ENCODE measurements around the gene RNU2-1. TPM values are rescaled to one million over a fixed set of nuclear protein-coding genes. Genes with fewer than 3 reads are reported as not detected.
A peak's percentile ranks its signal among the peaks of the same experiment; 100 is the strongest.

The RNU2-1 gene
- total and polyA plus RNA-seq, 2 of the 13 experiments (the other 11 are each of a cell fraction or from before 2014, with no cell fraction given), result not detected

DNA sequence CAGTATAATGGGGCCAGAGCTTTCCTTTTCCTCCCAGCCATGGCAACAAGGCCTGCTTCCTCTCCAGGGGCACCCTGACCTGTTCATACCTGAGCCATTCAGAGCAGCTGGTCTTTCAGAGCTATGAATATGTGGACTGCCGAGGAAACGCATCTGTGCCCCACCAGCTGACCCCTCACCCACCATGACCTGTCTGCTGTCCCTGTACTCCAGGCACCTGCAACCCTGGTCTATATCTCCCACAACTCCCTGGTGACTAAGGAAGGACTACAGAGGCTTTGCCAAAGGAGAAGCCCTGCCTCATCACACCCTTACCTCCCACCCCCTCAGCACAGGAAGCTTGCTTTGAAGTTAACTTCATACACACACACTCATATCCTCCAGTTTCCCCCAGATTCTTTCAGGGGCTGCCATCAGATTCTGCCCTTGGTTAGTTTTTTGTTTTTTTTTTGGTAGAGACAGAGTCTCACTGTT is 16.1 kb downstream of the RNU2-1 start (continued):
- TF ChIP-seq SRSF9 (IDR thresholded peaks at IDR 0.05; ENCODE audit: borderline replicate concordance, insufficient read depth, low read depth, low read length, poor library complexity, severe bottlenecking), result no peak
- TF ChIP-seq GLI4 (CRISPR knock-in tag; IDR thresholded peaks at IDR 0.05; ENCODE audit: borderline replicate concordance), result 0 out of 2 replicates have a peak, but pooled peaks have one; percentile 10
- TF ChIP-seq ZNF451 (CRISPR knock-in tag; IDR thresholded peaks at IDR 0.05), result 0 out of 2 replicates have a peak, but pooled peaks have one; percentile 30
- no peak for TF ChIP-seq HOXA3 (CRISPR knock-in tag; IDR thresholded peaks at IDR 0.05)
- TF ChIP-seq, protein P1, sequence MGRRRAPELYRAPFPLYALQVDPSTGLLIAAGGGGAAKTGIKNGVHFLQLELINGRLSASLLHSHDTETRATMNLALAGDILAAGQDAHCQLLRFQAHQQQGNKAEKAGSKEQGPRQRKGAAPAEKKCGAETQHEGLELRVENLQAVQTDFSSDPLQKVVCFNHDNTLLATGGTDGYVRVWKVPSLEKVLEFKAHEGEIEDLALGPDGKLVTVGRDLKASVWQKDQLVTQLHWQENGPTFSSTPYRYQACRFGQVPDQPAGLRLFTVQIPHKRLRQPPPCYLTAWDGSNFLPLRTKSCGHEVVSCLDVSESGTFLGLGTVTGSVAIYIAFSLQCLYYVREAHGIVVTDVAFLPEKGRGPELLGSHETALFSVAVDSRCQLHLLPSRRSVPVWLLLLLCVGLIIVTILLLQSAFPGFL (CRISPR knock-in tag; IDR thresholded peaks at IDR 0.05), result no peak
- 0 out of 2 replicates have a peak, but pooled peaks have one; percentile 0 for TF ChIP-seq ZNF350 (CRISPR knock-in tag; IDR thresholded peaks at IDR 0.05; ENCODE audit: borderline replicate concordance, low read depth)
- TF ChIP-seq HNRNPL (IDR thresholded peaks at IDR 0.05; ENCODE audit: low read depth, low read length), result no peak
- TF ChIP-seq IKZF4 (CRISPR knock-in tag; IDR thresholded peaks at IDR 0.05; ENCODE audit: borderline replicate concordance, low read depth, not compliant biosample characterization), result no peak
- TF ChIP-seq, protein P2, sequence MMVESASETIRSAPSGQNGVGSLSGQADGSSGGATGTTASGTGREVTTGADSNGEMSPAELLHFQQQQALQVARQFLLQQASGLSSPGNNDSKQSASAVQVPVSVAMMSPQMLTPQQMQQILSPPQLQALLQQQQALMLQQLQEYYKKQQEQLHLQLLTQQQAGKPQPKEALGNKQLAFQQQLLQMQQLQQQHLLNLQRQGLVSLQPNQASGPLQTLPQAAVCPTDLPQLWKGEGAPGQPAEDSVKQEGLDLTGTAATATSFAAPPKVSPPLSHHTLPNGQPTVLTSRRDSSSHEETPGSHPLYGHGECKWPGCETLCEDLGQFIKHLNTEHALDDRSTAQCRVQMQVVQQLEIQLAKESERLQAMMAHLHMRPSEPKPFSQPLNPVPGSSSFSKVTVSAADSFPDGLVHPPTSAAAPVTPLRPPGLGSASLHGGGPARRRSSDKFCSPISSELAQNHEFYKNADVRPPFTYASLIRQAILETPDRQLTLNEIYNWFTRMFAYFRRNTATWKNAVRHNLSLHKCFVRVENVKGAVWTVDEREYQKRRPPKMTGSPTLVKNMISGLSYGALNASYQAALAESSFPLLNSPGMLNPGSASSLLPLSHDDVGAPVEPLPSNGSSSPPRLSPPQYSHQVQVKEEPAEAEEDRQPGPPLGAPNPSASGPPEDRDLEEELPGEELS (CRISPR knock-in tag; IDR thresholded peaks at IDR 0.05), result no peak
- no peak for TF ChIP-seq KLF6 (CRISPR knock-in tag; IDR thresholded peaks at IDR 0.05)
- TF ChIP-seq SNAPC2 (CRISPR knock-in tag; IDR thresholded peaks at IDR 0.05), result no peak
- no peak for TF ChIP-seq NFE2L1 (CRISPR knock-in tag; IDR thresholded peaks at IDR 0.05; ENCODE audit: borderline replicate concordance)
- TF ChIP-seq ETV6 (CRISPR knock-in tag; conservative IDR thresholded peaks at IDR 0.05), result peak; percentile 61; the same call in 1 of the 2 replicates
- no peak for TF ChIP-seq NFKBIZ (CRISPR knock-in tag; IDR thresholded peaks at IDR 0.05)
- TF ChIP-seq ZSCAN29 (CRISPR knock-in tag; conservative IDR thresholded peaks at IDR 0.05), result 0 out of 2 replicates have a peak, but pooled peaks have one; percentile 7
- TF ChIP-seq ZNF616 (CRISPR knock-in tag; IDR thresholded peaks at IDR 0.05; ENCODE audit: low read depth), result 0 out of 2 replicates have a peak, but pooled peaks have one; percentile 38
- TF ChIP-seq ZNF558 (CRISPR knock-in tag; IDR thresholded peaks at IDR 0.05; ENCODE audit: borderline replicate concordance), result 0 out of 2 replicates have a peak, but pooled peaks have one; percentile 45
- TF ChIP-seq DMAP1 (CRISPR knock-in tag; IDR thresholded peaks at IDR 0.05), result no peak
- no peak for TF ChIP-seq ZNF124 (CRISPR knock-in tag; IDR thresholded peaks at IDR 0.05)
- TF ChIP-seq ZNF678 (CRISPR knock-in tag; IDR thresholded peaks at IDR 0.05), result peak; percentile 13; the same call in 1 of the 2 replicates
- 0 out of 2 replicates have a peak, but pooled peaks have one; percentile 24 for TF ChIP-seq ZNF331 (CRISPR knock-in tag; IDR thresholded peaks at IDR 0.05)
- TF ChIP-seq, protein P3, sequence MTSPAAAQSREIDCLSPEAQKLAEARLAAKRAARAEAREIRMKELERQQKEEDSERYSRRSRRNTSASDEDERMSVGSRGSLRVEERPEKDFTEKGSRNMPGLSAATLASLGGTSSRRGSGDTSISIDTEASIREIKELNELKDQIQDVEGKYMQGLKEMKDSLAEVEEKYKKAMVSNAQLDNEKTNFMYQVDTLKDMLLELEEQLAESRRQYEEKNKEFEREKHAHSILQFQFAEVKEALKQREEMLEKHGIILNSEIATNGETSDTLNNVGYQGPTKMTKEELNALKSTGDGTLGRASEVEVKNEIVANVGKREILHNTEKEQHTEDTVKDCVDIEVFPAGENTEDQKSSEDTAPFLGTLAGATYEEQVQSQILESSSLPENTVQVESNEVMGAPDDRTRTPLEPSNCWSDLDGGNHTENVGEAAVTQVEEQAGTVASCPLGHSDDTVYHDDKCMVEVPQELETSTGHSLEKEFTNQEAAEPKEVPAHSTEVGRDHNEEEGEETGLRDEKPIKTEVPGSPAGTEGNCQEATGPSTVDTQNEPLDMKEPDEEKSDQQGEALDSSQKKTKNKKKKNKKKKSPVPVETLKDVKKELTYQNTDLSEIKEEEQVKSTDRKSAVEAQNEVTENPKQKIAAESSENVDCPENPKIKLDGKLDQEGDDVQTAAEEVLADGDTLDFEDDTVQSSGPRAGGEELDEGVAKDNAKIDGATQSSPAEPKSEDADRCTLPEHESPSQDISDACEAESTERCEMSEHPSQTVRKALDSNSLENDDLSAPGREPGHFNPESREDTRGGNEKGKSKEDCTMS (CRISPR knock-in tag; conservative IDR thresholded peaks at IDR 0.05), result no peak
- TF ChIP-seq ZNF354B (CRISPR knock-in tag; IDR thresholded peaks at IDR 0.05), result no peak
- peak; percentile 83; the same call in 1 of the 2 replicates for TF ChIP-seq ZC3H4 (CRISPR knock-in tag; IDR thresholded peaks at IDR 0.05; ENCODE audit: borderline replicate concordance)
